Measurements from ENCODE around the gene PLEKHG4.

Gene PLEKHG4

DNA sequence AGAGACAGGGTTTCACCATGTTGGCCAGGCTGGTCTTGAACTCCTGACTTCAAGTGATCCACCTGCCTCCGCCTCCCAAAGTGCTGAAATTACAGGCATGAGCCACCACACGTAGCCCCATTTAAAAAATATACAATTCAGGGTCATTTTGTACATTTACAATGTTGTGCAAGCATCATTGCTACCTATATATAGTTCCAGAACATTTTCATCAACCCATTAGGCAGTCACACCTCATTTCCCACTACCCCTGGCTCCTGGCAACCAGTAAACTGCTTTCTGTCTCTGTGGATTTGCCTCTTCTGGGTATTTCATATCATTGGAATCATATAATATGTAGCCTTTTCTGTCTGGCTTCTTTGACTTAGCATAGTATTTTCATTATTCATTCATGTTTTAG, 54.0 kb downstream of the PLEKHG4 start:
- no peak for DNase-seq
- H3K9me3 ChIP-seq (ENCODE audit: insufficient read depth, low read depth, low read length) = no peaks in the 10 kb centered on the region
- no peak overlapping the region for H3K4me2 ChIP-seq (ENCODE audit: low read length)
- no peaks in the 10 kb centered on the region for H3K27me3 ChIP-seq (ENCODE audit: insufficient read depth, low read length)
- H3K14ac ChIP-seq (ENCODE audit: low read length) = no peak overlapping the region
- H3K27ac ChIP-seq (ENCODE audit: low read depth, low read length) = no peak overlapping the region
- H3K79me2 ChIP-seq (ENCODE audit: control insufficient read depth, insufficient read depth, low read length, poor library complexity) = no peaks in the 10 kb centered on the region
- H2AFZ ChIP-seq (ENCODE audit: insufficient read depth, low read length, poor library complexity) = no peak overlapping the region
- H3K4me1 ChIP-seq (ENCODE audit: control insufficient read depth in 1 of 2, insufficient read depth in 2 of 2, low read length in 2 of 2) = no peaks in the 10 kb centered on the region
- no peak overlapping the region for H2BK5ac ChIP-seq (ENCODE audit: low read depth, low read length, poor library complexity)
- no peak overlapping the region for H3K9ac ChIP-seq (ENCODE audit: low read length)
- no peak overlapping the region for H3K23ac ChIP-seq (ENCODE audit: low read length)
- no peaks in the 10 kb centered on the region for H3K36me3 ChIP-seq (ENCODE audit: control insufficient read depth in 1 of 2, insufficient read depth in 2 of 2, low read length in 2 of 2)
- H3K4me3 ChIP-seq (ENCODE audit: low read depth, low read length) = no peak overlapping the region
- no peak overlapping the region for H2BK120ac ChIP-seq (ENCODE audit: insufficient read depth, low read length, poor library complexity)
- no peak overlapping the region for H4K91ac ChIP-seq (ENCODE audit: low read depth, low read length)
- H2BK12ac ChIP-seq (ENCODE audit: low read length) = no peak overlapping the region
- H2AK5ac ChIP-seq (ENCODE audit: low read length) = no peak overlapping the region
- no peak overlapping the region for H3K18ac ChIP-seq (ENCODE audit: low read length)
- H4K12ac ChIP-seq (ENCODE audit: low read depth, low read length) = no peak overlapping the region
- H3K4ac ChIP-seq (ENCODE audit: low read depth, low read length) = no peak overlapping the region
- H3K79me1 ChIP-seq (ENCODE audit: low read length) = no peaks in the 10 kb centered on the region
- WGBS (ENCODE audit: extremely low coverage, insufficient coverage, insufficient read length) = no CpG with 5 or more reads among the region's 2 CpGs
- no peak overlapping the region for H4K8ac ChIP-seq (ENCODE audit: low read depth, low read length)

DNA sequence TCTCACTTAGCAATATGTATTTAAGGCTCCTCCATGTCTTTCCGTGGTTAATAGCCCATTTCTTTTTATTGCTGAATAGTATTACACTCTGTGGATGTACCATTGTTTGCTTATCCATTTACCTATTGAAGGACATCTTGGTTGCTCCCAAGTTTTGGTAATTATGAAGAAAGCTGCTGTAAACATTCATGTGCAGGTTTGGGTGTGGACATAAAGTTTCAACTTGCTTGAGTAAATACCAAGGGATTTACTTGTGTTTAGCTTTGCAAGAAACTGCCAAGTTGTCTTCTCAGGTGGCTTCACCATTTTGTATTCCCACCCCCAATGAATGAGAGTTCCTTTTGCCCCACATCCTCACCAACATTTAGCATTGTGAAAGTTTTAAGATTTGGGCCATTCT, 56.8 kb downstream of the PLEKHG4 start:
- Histone ChIP-seq H3K36me3 (ENCODE audit: control insufficient read depth in 1 of 2, insufficient read depth in 2 of 2, low read length in 2 of 2) (no peaks in the 10 kb centered on the region), H3K79me1 (ENCODE audit: low read length) (no peaks in the 10 kb centered on the region), H3K9ac (ENCODE audit: low read length) (no peak overlapping the region), H2AK5ac (ENCODE audit: low read length) (no peak overlapping the region), H3K14ac (ENCODE audit: low read length) (no peak overlapping the region), H3K4ac (ENCODE audit: low read depth, low read length) (no peak overlapping the region), H3K27ac (ENCODE audit: low read depth, low read length) (no peak overlapping the region), H3K79me2 (ENCODE audit: control insufficient read depth, insufficient read depth, low read length, poor library complexity) (no peaks in the 10 kb centered on the region), H2BK120ac (ENCODE audit: insufficient read depth, low read length, poor library complexity) (no peak overlapping the region), H3K4me2 (ENCODE audit: low read length) (no peak overlapping the region), H3K18ac (ENCODE audit: low read length) (no peak overlapping the region), H3K9me3 (ENCODE audit: insufficient read depth, low read depth, low read length) (no peaks in the 10 kb centered on the region), H2BK5ac (ENCODE audit: low read depth, low read length, poor library complexity) (no peak overlapping the region), H3K4me1 (ENCODE audit: control insufficient read depth in 1 of 2, insufficient read depth in 2 of 2, low read length in 2 of 2) (no peaks in the 10 kb centered on the region), H2BK12ac (ENCODE audit: low read length) (no peak overlapping the region), H3K23ac (ENCODE audit: low read length) (no peak overlapping the region), H2AFZ (ENCODE audit: insufficient read depth, low read length, poor library complexity) (no peak overlapping the region), H4K12ac (ENCODE audit: low read depth, low read length) (no peak overlapping the region), H4K8ac (ENCODE audit: low read depth, low read length) (no peak overlapping the region), H3K27me3 (ENCODE audit: insufficient read depth, low read length) (no peaks in the 10 kb centered on the region), H4K91ac (ENCODE audit: low read depth, low read length) (no peak overlapping the region), H3K4me3 (ENCODE audit: low read depth, low read length) (no peak overlapping the region)
- WGBS (ENCODE audit: extremely low coverage, insufficient coverage, insufficient read length) = no CpG with 5 or more reads among the region's 1 CpG
- no peak for DNase-seq

DNA sequence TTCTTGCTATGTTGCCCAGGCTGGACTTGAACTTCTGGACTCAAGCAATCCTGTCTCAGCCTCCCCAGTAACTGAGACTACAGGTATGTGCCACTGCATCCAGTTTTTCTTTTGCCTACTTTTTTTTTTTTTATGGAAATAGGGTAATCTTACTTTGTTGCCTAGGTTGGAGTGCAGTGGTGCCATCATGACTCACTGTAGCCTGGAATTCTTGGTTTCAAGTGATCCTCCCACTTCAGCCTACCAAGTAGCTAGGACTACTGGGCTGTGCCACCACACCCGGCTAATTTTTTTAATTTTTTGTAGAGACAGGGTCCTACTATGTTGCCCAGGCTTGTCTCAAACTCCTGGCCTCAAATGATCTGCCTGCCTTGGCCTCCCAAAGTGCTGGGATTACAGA, 57.3 kb downstream of the PLEKHG4 start:
- no peak overlapping the region for H2BK5ac ChIP-seq (ENCODE audit: low read depth, low read length, poor library complexity)
- H4K8ac ChIP-seq (ENCODE audit: low read depth, low read length) = no peak overlapping the region
- no peak overlapping the region for H3K4me2 ChIP-seq (ENCODE audit: low read length)
- H3K23ac ChIP-seq (ENCODE audit: low read length) = no peak overlapping the region
- no peak for DNase-seq
- no peaks in the 10 kb centered on the region for H3K36me3 ChIP-seq (ENCODE audit: control insufficient read depth in 1 of 2, insufficient read depth in 2 of 2, low read length in 2 of 2)
- H3K4ac ChIP-seq (ENCODE audit: low read depth, low read length) = no peak overlapping the region
- no peak overlapping the region for H3K14ac ChIP-seq (ENCODE audit: low read length)
- no peaks in the 10 kb centered on the region for H3K27me3 ChIP-seq (ENCODE audit: insufficient read depth, low read length)
- H3K27ac ChIP-seq (ENCODE audit: low read depth, low read length) = no peak overlapping the region
- H3K4me1 ChIP-seq (ENCODE audit: control insufficient read depth in 1 of 2, insufficient read depth in 2 of 2, low read length in 2 of 2) = no peaks in the 10 kb centered on the region
- no peaks in the 10 kb centered on the region for H3K9me3 ChIP-seq (ENCODE audit: insufficient read depth, low read depth, low read length)
- H4K91ac ChIP-seq (ENCODE audit: low read depth, low read length) = no peak overlapping the region
- no peak overlapping the region for H2BK120ac ChIP-seq (ENCODE audit: insufficient read depth, low read length, poor library complexity)
- no peaks in the 10 kb centered on the region for H3K79me1 ChIP-seq (ENCODE audit: low read length)
- H3K18ac ChIP-seq (ENCODE audit: low read length) = no peak overlapping the region
- no peak overlapping the region for H2AK5ac ChIP-seq (ENCODE audit: low read length)
- no peak overlapping the region for H4K12ac ChIP-seq (ENCODE audit: low read depth, low read length)
- H3K9ac ChIP-seq (ENCODE audit: low read length) = no peak overlapping the region
- H3K79me2 ChIP-seq (ENCODE audit: control insufficient read depth, insufficient read depth, low read length, poor library complexity) = no peaks in the 10 kb centered on the region
- no peak overlapping the region for H2BK12ac ChIP-seq (ENCODE audit: low read length)
- WGBS (ENCODE audit: extremely low coverage, insufficient coverage, insufficient read length) = no CpG with 5 or more reads among the region's 1 CpG
- no peak overlapping the region for H3K4me3 ChIP-seq (ENCODE audit: low read depth, low read length)
- no peak overlapping the region for H2AFZ ChIP-seq (ENCODE audit: insufficient read depth, low read length, poor library complexity)

Measured in trophoblast cell (in vitro differentiated cells and primary cell).